GM18517 (cell line): ENCODE data around the gene LPCAT3.

ENCODE experiments used
- ATAC-seq: cut with Tn5 transposase; IDR thresholded peaks from one replicate; pipeline ENCODE4 v1.9.1; 2021; ENCODE audit warnings: mild to moderate bottlenecking, moderate library complexity; ENCODE audit not compliant: unreplicated experiment

Gene LPCAT3

DNA sequence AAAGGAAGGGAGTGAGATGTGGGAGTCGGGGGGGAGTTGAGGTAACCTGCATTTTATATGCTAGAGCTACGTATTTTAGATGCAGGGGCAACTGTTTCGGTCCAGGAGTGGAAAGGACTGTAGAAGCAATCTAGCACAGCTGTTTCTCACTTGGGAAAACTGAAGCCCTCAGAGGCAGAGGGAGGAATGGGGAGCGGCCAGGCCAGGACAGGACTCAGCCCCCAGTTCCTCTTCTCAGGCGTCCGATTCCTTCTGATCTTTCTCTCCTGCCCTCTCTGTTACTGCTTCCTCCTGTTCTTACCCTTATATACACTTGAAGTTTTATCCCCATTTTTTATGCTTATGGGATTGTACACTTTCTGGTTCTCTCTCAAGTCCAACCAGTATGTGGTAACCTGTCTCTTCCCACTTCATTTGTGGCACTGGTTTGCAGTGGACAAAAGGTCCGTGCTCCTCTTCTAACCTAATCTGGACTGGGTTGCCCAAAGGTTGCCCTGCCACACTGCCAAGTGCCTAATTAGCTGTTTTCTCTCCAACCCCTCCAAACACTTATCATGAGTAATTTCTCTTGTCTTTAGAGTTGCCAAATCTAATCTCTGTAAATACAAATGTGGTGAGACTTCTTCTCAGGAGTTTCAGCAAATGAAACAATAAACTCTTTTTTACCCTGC, 16.2 kb downstream of the LPCAT3 start:
- ATAC-seq = no peak

DNA sequence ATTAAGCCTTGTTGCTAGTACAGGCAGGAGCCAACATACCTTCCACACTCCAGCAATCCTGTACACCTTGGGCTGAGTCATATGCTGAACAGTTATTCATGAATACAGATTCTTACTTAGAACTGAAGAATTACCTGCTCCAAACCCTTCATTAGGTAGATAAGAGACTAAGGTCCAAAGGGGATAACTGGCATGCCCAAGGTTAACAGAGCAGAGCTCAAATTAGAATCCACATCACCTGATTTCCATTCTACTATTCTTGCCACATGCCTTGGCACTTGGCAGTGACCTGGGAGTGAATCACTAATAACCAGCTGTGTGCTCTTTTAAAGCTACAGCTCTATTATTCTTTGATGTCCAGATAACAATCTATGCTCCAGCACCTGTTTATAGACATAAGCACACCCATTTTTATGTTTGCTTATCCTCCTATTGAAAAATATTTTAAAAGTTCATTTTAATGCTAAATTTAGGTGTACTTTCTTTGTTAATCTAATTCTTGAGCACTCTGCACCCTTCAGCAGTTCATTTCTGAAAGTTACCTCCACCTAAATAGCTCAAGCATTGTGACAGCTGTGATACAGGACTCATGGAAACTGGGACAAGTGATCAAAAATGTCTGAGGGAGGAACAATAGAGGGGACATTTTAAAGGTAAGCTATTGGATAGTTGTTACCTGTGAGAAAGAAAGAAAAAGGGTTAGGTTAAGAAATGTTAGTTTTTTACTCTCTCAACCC, 19.4 kb downstream of the LPCAT3 start:
- ATAC-seq = no peak

DNA sequence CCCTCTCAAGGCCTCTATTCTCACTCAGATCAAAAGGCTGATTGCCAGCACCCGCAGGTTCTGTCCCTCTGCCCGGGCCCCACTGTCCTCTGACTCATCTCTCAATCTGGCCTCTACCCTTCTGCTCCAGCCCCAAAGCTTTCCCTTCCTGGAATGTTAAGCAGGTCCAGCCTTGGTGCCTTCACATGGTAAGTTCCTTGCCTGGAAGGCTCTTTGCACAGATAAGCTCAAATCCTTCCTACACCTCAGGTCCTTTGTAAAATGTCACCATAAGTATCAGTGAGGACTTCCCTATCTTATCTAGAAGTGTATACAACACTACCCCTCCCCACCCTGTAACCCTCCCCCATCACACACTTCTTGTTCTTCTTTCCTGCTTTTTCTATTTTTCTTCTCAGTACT, 22.2 kb downstream of the LPCAT3 start:
- no peak for ATAC-seq

DNA sequence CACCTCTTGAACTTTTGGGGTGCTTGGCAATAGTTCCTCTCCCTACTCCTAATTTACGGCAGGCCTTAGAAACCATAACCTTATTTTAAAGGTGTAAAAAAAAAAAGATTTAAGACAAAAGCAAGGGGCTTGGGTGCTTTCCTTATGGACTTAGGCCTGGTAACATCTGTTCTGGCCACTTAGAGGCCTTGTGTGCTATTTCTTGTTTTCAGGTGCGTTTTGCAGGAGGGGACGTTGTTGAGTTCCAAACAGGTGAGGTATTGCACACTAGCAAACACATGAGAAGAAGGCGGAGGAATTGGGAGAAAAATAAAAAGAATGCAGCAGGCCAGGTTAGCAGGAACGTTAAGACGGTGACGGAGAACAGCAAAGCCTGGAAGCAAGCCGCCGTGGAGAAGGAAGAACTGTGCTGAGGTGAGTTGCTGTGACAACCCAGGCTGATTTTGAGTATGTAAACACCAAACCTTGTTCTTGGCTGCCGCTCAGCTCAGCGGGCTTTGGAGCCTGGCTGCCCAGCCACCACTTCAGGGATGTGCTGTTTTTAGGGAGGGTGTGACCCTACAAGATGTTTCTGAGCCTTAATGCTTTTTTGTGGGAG, 30.2 kb downstream of the LPCAT3 start:
- ATAC-seq = no peak

DNA sequence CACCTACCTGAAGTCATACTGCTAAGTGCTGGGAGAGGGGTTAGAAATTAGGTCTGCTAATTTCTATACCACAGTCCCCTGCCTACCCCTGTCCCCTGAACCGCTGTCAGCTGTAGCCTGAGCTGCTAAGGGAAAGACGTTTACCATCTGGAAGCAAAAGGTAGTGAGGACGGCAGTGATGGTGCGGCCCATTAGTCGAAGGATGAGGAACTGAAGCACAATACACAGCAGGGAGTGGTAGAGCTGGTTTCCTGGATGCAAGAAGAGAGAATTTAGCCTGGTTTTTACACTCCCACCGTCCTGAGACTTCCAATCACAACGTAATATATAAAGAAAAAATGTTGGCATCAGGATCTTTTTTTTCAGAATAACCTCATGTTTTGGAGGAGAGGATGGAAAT, 35.7 kb downstream of the LPCAT3 start:
- no peak for ATAC-seq

DNA sequence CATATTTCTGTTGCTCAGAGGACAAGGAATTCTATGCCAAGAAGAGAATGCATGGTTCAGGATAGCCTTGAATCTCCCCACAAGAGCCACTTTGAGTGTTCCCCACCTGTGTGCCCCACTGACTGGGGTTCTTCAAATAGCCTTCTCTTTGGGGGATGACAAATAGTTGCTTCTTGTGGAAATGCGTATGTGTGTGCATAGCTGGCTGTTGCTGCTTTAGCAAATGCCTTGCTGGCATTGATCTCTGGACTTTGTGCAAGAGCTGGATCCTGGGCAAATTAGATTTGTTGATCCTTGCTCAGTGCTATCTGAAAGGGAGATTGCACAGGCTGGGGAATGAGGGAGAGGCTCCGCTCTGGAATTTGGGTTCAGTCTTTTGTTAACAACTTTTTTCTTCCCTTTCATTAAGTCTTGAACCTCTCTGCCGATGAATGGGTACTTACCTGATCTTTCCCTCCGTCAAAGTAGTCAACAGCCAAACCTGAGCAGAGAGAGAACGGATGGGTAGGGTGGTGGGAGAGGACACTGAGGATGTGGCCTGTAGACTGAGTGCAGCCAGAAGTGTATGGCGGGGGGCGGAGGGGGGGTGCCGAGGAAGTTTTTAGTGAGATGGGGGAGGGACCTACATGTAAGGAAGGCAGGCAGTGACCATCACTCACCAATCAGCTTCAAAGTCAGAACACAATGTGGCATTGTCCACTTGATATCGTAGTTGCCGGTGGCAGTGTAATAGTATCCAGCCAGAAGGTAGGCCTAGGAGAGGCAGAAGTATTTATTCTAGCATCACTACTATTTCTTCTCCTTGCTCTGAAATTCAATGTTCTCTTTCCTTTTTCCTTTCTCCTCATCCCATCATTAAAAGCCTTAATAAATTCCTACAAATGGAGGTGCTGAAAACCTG, 36.9 kb downstream of the LPCAT3 start:
- no peak for ATAC-seq

DNA sequence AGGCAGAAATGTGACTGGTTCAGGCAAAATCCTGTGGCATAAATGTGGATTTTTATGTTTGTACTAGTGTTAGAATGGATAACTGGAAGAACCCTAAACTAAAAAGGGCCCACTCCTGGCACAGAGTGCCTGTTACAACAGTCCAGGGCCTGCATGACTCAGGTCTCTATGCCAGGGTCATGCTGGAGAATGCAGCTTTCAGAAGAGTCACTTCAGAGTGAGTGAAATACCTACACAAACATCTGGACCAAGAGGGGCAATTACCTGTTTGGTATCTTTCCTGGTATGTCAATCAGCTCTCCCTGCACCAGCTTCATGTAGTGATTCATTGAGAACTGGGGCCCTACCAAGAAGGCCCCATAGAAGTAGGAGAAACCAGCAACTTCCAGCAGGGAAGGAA, 37.5 kb downstream of the LPCAT3 start:
- no peak for ATAC-seq

DNA sequence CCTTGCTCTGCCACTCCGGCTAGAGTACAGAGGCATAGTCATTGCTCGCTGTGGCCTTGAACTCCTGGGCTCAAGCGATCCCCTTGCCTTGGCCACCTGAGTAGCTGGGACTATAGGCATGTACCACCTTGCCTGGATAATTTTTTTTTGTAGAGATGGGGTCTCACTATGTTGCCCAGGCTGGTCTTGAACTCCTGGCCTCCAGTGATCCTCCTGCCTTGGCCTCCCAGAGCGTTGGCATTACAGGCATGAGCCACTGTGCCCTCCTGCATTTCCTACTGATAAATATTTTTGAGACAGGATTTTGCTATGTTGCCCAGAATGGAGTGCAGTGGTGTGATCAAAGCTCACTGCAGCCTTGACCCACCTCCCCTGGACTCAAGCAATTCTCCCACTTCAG, 38.2 kb downstream of the LPCAT3 start:
- no peak for ATAC-seq

DNA sequence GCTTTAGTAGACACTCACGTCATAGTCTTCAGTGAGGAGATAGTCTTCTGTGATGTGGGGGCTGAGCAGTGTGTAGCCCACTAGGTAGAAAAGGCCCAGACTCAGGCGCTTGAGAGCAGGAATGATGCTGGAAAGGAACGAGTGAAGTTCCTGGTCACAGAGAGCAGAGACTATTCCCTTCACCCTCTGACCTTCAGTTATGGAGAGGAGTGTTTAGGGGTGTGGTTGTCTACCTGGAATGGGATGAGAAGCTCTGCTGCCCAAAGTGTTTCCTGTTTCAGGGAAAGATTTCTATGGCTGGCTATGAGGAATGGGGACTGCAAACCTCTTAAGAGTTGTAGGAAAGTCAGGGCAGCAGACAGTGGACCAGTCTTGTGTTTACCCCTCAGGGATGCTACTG, 38.8 kb downstream of the LPCAT3 start:
- no peak for ATAC-seq

DNA sequence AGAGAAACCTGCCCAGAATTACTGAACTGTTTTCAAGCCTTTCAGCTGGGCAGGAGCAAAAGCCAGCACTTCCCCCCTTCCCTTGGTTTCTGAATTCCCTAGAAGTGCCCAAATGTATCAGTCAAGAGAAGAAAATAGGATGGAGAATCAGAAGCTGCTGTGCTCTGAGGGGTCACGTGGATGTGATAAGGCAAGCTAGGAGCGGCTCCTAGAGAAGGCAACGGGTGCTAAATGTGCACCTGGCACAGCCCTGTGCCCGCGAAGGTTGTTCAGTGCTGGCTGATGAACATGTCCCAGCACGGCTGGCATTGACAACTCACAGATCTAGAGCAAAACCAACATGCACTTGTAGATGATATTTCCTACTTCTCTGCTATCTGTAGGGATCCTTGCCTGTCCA, 39.3 kb downstream of the LPCAT3 start:
- no peak for ATAC-seq

DNA sequence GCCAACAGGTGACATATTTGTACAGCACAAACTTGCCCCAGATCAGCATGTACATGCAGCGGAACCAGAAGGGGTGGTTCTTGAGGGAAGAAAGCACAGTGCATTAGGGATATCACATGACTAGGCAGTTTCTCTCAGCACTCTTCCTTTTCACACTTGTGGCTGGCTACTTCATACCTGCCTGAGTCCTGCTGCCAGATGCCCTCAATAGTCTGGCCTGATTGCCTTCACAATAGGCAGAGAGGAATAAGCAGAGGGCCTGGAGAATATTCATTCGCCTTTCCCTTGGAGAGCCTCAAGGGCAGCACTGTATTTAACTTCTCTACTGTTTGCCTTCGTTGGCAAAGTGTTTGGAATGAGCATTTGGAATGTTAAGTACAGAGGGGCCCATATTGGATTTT, 39.7 kb downstream of the LPCAT3 start:
- ATAC-seq = no peak

DNA sequence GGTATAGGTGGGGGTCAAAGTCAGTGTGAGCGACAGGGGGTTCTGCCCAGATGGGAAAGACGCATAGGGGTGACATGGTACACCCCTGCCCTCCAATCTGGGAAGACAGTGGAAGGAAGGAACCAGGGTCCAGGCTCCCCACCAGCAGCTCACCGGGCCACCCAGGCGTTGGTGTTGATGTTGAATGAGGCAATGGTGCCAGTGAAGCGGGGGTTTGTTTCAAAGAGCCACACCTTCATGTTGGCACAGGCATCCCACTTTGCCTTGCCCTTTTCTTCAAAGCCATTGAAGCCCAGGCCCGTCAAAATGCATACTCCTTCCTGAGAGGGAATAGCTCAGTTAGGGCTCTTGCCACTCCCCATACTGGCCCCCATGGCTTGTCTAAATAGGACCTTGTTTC, 40.1 kb downstream of the LPCAT3 start:
- no peak for ATAC-seq

DNA sequence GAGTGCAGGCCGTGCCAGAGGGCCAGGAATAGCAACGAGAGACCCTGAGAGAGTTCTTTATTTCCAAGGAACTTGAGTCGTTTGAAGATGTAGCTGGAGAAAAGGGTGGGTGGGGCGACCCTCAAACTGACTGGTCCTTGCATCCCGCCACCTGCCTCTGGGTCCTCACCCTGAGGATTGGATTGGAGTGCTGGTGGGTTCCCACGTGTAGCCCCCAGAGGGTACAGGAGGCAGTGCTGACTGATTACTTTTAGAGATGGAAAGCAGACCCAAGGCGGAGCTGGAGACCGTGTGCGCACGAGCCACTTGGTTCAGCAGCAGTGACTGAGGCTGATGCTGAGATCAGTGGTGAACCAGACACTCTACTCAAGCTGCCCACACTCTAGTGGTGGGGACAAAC, 40.6 kb downstream of the LPCAT3 start:
- no peak for ATAC-seq

DNA sequence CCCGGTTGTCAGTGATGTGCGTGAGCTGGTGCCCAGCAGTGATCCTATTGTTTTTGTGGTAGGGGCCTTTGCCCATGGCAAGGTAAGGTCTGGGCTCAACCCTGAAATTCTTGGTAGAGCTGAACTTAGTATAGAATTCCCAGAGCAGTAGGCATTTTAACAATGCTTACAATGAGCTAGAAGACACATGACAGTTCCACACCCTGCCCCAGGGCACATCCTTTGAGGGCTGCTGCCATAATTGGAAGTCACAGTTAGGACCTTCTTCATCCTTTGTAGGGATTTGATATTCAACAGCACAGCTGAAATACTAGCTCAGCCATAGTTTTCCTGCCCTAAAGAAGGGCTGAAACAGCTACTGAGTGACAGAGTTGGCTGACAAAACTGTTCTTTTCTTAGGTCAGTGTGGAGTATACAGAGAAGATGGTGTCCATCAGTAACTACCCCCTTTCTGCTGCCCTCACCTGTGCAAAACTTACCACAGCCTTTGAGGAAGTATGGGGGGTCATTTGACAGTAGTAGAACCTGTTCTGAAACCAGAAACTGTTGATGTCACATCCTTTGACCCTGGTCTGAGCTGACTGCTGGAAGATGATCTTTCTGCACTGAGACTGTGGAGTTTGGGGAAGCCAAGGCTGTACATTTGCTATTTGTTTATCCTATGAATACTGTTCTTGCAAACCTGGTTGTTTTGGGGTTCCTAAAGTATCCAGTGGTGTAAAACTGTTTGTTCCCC, 42.8 kb downstream of the LPCAT3 start:
- no peak for ATAC-seq

DNA sequence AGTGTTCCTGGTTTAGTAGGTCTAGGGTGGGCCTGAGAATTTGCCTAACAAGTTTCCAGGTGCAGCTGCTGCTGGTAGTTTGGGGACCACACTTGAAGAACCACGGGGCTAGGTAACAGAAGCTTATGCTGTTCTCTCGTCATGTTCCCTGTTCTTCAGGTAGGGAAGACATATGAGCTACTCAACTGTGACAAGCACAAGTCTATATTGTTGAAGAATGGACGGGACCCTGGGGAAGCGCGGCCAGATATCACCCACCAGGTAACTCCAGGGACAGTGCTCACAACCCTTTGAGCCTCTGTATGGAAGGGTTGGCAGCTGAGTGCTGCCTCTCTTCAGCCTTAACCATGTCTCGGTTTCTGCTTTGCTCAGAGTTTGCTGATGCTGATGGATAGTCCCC, 44.1 kb downstream of the LPCAT3 start:
- no peak for ATAC-seq

DNA sequence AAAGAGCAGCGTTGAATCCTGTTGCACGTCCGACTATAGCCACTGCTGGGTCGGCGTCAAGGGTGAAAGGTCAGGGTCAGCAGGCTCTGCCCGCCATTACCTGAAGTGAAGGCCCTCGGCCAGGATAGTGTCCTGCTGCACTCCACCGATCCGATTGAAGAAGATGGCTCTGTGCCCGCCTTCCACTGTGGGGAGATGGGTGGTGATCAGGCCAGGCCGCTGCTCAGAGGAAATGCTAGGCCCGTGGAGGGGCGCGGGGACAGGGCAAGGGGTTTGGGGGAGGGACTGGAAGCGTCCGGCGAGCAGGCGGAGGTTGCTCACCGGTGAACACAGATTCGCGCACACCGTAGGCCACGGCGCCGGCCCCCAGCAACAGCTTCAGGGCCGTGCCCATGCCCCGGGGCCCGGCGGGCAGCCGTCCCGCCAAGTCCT, 48.2 kb downstream of the LPCAT3 start:
- ATAC-seq = peak; percentile 1

DNA sequence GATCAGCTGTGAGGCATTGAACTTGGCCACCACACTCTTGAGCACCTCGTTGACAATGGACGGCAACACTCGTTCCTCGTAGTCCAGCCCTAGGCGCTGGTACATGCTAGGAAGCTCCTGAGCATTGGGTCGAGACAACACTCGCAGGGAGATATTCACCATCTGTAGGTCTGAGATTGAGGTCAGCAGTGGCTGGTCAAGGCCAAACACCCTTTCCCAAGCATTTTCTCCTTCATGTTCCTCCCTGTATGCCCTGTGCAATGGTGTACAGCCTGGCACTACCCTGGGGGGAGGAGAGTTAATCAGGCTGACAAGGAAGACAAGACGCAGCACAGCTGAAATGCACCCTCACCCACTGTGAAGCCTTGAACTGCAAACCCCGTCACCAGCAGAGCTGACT, 49.9 kb downstream of the LPCAT3 start:
- ATAC-seq = no peak

DNA sequence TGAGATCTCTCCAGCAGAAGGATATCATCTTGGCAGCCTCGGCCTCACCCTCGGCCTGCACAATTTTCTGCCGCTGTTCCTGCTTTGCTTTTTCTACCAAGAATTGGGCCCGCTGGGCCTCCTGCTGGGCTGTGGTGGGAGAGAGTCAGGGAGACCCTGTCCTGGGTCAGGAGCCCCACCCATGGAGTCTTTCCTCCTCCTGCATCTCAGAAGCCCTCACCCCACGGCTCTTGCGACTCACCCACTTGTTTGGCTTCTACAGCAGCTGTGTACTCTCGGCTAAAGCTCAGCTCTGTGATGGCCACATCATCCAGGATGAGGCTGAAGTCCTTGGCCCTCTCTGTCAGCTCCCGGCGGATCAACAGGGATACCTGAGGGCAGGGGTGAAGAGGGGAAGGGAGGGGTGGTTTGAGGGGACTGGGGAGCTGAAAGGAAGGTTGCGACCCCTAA, 50.6 kb downstream of the LPCAT3 start:
- no peak for ATAC-seq

DNA sequence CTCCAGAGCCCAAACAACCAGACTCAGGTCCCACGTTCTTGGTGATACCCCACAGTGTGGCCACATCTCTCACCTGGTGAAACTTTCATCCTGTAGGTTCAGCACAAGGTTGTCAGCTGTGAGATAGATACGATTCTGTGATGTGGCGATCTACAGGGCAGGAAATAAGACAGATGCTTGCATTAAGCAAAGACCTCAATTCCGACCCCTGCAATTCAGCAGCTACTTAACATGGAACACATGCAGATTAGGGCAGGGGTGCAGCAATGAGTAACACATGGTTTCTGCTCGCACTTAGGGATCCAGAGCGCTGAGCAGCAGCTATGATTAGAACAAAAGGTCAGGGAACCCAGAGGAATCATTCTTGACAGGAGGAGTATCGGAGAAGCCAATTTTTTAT, 51.9 kb downstream of the LPCAT3 start:
- ATAC-seq = no peak

DNA sequence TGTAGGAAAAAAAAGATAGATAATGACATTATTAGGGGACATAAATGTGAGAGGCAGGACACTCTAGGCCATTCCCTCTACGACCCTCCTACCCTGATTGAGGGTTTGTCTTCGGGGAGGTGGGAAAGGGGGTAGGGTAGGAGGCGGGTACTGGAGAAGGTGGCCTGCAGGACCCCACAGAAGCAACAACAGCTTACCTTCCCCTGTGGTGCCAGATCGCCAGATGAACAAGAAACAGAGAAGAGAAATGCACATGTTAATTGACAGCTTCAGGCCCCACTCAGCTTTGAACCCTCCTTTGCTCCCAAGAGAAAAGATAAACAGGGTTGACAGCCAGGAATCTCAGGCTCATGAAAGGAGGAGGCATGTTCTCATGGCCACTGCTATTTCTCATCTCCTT, 52.6 kb downstream of the LPCAT3 start:
- no peak for ATAC-seq
